ENCODE data around the gene SGCA. TPM values are rescaled to one million over a fixed set of nuclear protein-coding genes. Genes with fewer than 3 reads are reported as not detected.

SGCA gene
- polyA plus RNA-seq, 1 donor from 2014 or later = 0.43 TPM

DNA sequence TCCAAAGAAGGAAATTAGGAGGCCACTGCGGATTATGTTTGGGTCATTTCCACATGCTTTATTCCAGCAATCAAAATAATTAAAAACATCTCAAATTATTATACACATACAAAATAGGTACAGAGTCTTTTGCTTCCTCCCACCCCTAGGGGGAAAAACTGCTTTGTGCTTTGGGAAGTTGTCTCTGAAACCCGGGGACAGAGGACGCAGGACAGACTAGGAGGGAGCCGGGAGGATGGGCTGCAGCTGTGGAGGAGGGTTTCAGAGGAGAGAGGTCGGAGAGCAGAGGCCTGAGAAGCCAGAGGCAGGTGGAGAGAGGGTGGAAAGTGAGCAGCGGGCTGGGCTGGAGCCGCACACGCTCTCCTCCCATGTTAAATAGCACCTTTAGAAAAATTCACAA, 18.3 kb downstream of the SGCA start:
- no peak overlapping the region for H2AFZ ChIP-seq (ENCODE audit: low read depth, low read length)
- H3K27me3 ChIP-seq (ENCODE audit: insufficient read depth, low read depth, low read length) = no peaks in the 10 kb centered on the region
- H3K79me2 ChIP-seq (replicated peaks; ENCODE audit: insufficient read depth, low read length) = no peaks in the 10 kb centered on the region

DNA sequence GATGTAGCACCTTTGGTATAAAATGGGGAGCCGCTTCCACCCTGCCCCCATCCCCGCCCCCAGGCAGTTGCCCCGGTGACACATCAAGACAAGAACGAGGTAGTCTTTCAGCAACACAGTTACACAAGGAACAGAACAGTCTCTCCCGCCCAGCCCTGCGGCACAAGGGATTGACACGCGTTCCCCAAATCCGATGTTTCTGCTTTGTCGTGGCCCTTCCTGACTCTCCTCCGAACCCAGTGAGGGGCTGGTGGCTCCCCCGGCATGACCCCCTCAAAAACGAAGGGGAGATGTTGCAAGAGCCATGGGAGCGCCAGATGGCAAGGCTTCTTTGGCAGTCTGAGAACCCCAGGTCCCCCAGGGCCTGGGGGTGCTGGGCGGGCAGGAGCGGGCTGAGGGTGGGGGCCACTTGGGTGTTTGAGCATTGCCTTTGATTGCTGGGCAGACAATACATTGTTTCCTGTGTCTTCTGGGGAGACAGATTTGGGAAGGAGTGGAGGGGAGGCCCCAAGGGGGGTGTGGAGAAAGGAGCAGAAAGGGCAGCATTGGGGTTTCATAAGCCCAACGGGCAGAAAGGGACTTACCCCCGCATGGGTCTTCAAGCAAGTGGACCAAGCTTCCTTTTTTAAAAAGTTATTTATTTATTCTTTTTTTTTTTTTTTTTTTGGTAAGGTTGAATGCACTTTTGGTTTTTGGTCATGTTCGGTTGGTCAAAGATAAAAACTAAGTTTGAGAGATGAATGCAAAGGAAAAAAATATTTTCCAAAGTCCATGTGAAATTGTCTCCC, 19.0 kb downstream of the SGCA start:
- TF ChIP-seq, protein P1, sequence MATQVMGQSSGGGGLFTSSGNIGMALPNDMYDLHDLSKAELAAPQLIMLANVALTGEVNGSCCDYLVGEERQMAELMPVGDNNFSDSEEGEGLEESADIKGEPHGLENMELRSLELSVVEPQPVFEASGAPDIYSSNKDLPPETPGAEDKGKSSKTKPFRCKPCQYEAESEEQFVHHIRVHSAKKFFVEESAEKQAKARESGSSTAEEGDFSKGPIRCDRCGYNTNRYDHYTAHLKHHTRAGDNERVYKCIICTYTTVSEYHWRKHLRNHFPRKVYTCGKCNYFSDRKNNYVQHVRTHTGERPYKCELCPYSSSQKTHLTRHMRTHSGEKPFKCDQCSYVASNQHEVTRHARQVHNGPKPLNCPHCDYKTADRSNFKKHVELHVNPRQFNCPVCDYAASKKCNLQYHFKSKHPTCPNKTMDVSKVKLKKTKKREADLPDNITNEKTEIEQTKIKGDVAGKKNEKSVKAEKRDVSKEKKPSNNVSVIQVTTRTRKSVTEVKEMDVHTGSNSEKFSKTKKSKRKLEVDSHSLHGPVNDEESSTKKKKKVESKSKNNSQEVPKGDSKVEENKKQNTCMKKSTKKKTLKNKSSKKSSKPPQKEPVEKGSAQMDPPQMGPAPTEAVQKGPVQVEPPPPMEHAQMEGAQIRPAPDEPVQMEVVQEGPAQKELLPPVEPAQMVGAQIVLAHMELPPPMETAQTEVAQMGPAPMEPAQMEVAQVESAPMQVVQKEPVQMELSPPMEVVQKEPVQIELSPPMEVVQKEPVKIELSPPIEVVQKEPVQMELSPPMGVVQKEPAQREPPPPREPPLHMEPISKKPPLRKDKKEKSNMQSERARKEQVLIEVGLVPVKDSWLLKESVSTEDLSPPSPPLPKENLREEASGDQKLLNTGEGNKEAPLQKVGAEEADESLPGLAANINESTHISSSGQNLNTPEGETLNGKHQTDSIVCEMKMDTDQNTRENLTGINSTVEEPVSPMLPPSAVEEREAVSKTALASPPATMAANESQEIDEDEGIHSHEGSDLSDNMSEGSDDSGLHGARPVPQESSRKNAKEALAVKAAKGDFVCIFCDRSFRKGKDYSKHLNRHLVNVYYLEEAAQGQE (IDR thresholded peaks at IDR 0.05; ENCODE audit: borderline replicate concordance) = no peak
- TF ChIP-seq EZH2 (IDR thresholded peaks at IDR 0.05; ENCODE audit: borderline replicate concordance, insufficient read depth, low read length, poor library complexity, severe bottlenecking) = no peak
- TF ChIP-seq RAD21 (conservative IDR thresholded peaks at IDR 0.05) = no peak
- no peak for TF ChIP-seq SMC3 (conservative IDR thresholded peaks at IDR 0.05; ENCODE audit: poor library complexity)
- TF ChIP-seq EP300 (conservative IDR thresholded peaks at IDR 0.05; ENCODE audit: poor library complexity, severe bottlenecking) = no peak
- no peak for TF ChIP-seq TAF1 (IDR thresholded peaks at IDR 0.05; ENCODE audit: low read depth)
- TF ChIP-seq, protein P2, sequence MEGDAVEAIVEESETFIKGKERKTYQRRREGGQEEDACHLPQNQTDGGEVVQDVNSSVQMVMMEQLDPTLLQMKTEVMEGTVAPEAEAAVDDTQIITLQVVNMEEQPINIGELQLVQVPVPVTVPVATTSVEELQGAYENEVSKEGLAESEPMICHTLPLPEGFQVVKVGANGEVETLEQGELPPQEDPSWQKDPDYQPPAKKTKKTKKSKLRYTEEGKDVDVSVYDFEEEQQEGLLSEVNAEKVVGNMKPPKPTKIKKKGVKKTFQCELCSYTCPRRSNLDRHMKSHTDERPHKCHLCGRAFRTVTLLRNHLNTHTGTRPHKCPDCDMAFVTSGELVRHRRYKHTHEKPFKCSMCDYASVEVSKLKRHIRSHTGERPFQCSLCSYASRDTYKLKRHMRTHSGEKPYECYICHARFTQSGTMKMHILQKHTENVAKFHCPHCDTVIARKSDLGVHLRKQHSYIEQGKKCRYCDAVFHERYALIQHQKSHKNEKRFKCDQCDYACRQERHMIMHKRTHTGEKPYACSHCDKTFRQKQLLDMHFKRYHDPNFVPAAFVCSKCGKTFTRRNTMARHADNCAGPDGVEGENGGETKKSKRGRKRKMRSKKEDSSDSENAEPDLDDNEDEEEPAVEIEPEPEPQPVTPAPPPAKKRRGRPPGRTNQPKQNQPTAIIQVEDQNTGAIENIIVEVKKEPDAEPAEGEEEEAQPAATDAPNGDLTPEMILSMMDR (IDR thresholded peaks at IDR 0.05; ENCODE audit: poor library complexity, severe bottlenecking) = no peak
- TF ChIP-seq POLR2AphosphoS5 (IDR thresholded peaks at IDR 0.05) = no peak
- no peak for TF ChIP-seq MXI1 (conservative IDR thresholded peaks at IDR 0.05; ENCODE audit: poor library complexity, severe bottlenecking)
- H3K27ac ChIP-seq (ENCODE audit: low read length) = no peak overlapping the region
- no peaks in the 10 kb centered on the region for H3K36me3 ChIP-seq (ENCODE audit: insufficient read depth, low read length)
- no peaks in the 10 kb centered on the region for H3K27me3 ChIP-seq (ENCODE audit: insufficient read depth, low read depth, low read length)
- H4K20me1 ChIP-seq (ENCODE audit: insufficient read depth) = no peaks in the 10 kb centered on the region
- no peaks in the 10 kb centered on the region for H3F3A ChIP-seq (ENCODE audit: insufficient read depth, low read length, poor library complexity, severe bottlenecking)
- no peaks in the 10 kb centered on the region for H3K79me2 ChIP-seq (replicated peaks; ENCODE audit: insufficient read depth, low read length)
- H2AFZ ChIP-seq (ENCODE audit: low read depth, low read length) = no peak overlapping the region
- no peak overlapping the region for H3K4me3 ChIP-seq (ENCODE audit: low read length)
- no peaks in the 10 kb centered on the region for H3K9me3 ChIP-seq (ENCODE audit: low read length)
- no peaks in the 10 kb centered on the region for H3K9me2 ChIP-seq (ENCODE audit: insufficient read depth, low read length)
- no peak overlapping the region for H3K9ac ChIP-seq (ENCODE audit: low read length)
- no peak overlapping the region for H3K4me2 ChIP-seq (ENCODE audit: low read length)

More for the DNA sequence above, 18.3 kb downstream of the SGCA start:
- no peaks in the 10 kb centered on the region for H3K9me3 ChIP-seq (ENCODE audit: low read length)
- no peaks in the 10 kb centered on the region for H3K36me3 ChIP-seq (ENCODE audit: insufficient read depth, low read length)
- H3K4me3 ChIP-seq (ENCODE audit: low read length) = no peak overlapping the region
- no peaks in the 10 kb centered on the region for H4K20me1 ChIP-seq (ENCODE audit: insufficient read depth)
- H3K4me2 ChIP-seq (ENCODE audit: low read length) = no peak overlapping the region
- no peak overlapping the region for H3K27ac ChIP-seq (ENCODE audit: low read length)
- H3K9me2 ChIP-seq (ENCODE audit: insufficient read depth, low read length) = no peaks in the 10 kb centered on the region
- TF ChIP-seq MXI1 (conservative IDR thresholded peaks at IDR 0.05; ENCODE audit: poor library complexity, severe bottlenecking) (no peak), RAD21 (conservative IDR thresholded peaks at IDR 0.05) (no peak), POLR2AphosphoS5 (IDR thresholded peaks at IDR 0.05) (no peak), SMC3 (conservative IDR thresholded peaks at IDR 0.05; ENCODE audit: poor library complexity) (no peak), EZH2 (IDR thresholded peaks at IDR 0.05; ENCODE audit: borderline replicate concordance, insufficient read depth, low read length, poor library complexity, severe bottlenecking) (no peak), EP300 (conservative IDR thresholded peaks at IDR 0.05; ENCODE audit: poor library complexity, severe bottlenecking) (no peak), TAF1 (IDR thresholded peaks at IDR 0.05; ENCODE audit: low read depth) (no peak)
- TF ChIP-seq, protein P1 (IDR thresholded peaks at IDR 0.05; ENCODE audit: borderline replicate concordance) = no peak
- TF ChIP-seq, protein P2 (IDR thresholded peaks at IDR 0.05; ENCODE audit: poor library complexity, severe bottlenecking) = no peak
- H3F3A ChIP-seq (ENCODE audit: insufficient read depth, low read length, poor library complexity, severe bottlenecking) = no peaks in the 10 kb centered on the region
- H3K9ac ChIP-seq (ENCODE audit: low read length) = no peak overlapping the region
